IMR-90 (cell line): ENCODE data around the gene SV2C. TPM values are rescaled to one million over a fixed set of nuclear protein-coding genes. Genes with fewer than 3 reads are reported as not detected.

Experiments
- ATAC-seq: fragments of 200-7000 bp; cut with Tn5 transposase; 2 replicates; pipeline ENCODE4 v1.9.1; 2020; ENCODE audit warnings: low read depth, mild to moderate bottlenecking, moderate library complexity
- BruUV-seq: library from RNA; stranded (reverse); fragments of 400-500 nt; replicated peaks from 2 replicates; lab custom pipeline; 2021; lab: Mats Ljungman, UMichigan
- CTCF ChIA-PET: fragments of 300-600 bp; formaldehyde crosslinking; extraction: SDS; loops from one replicate; lab custom pipeline; 2021; ENCODE audit warnings: antibody characterized with exemption; lab: Yijun Ruan, JAX
- POLR2A ChIA-PET: fragments of 300-600 bp; sonication (Branson Sonifier 250); formaldehyde crosslinking; loops from one replicate; lab custom pipeline; 2022; ENCODE audit warnings: antibody characterized with exemption; ENCODE audit not compliant: unreplicated experiment; lab: Charles Lee
- DNase-seq: peaks from one replicate; pipeline ENCODE4 v3.0.0; 2013
- H2AFZ ChIP-seq: replicated peaks from 2 replicates; pipeline ENCODE3; 2013; ENCODE audit warnings: low read length, mild to moderate bottlenecking; ENCODE audit not compliant: poor library complexity
- H2AK5ac ChIP-seq: 2 replicates; pipeline ENCODE4 v1.6.1; 2013; ENCODE audit warnings: low read depth, low read length, inconsistent platforms
- H2AK9ac ChIP-seq: replicated peaks from 2 replicates; pipeline ENCODE3; 2013; ENCODE audit warnings: mild to moderate bottlenecking, low read depth, low read length, moderate library complexity; ENCODE audit not compliant: poor library complexity
- H2BK120ac ChIP-seq: 2 replicates; pipeline ENCODE4 v1.6.1; 2013; ENCODE audit warnings: low read depth, low read length, inconsistent platforms
- H2BK15ac ChIP-seq: 3 replicates; pipeline ENCODE4 v1.6.1; 2013; ENCODE audit warnings: low read depth, low read length, inconsistent platforms
- H2BK20ac ChIP-seq: 2 replicates; pipeline ENCODE4 v1.6.1; 2013; ENCODE audit warnings: low read depth, mild to moderate bottlenecking, inconsistent platforms, low read length, moderate library complexity
- H2BK5ac ChIP-seq: 2 replicates; pipeline ENCODE4 v1.6.1; 2013; ENCODE audit warnings: mild to moderate bottlenecking, low read depth, low read length, inconsistent platforms; ENCODE audit not compliant: poor library complexity, severe bottlenecking
- H3K14ac ChIP-seq: replicated peaks from 2 replicates; pipeline ENCODE4 v1.6.1; 2013; ENCODE audit warnings: low read depth, low read length, inconsistent platforms
- H3K18ac ChIP-seq: 2 replicates; pipeline ENCODE4 v1.6.1; 2013; ENCODE audit warnings: low read depth, low read length, control low read depth
- H3K23ac ChIP-seq: 2 replicates; pipeline ENCODE4 v1.6.1; 2013; ENCODE audit warnings: low read depth, low read length, inconsistent platforms
- H3K27ac ChIP-seq: 2 replicates; pipeline ENCODE4 v1.5.1; 2013; ENCODE audit warnings: mild to moderate bottlenecking, control low read depth, low read length; ENCODE audit not compliant: insufficient read depth
- H3K27me3 ChIP-seq: 2 replicates; pipeline ENCODE4 v1.6.1; 2013; ENCODE audit warnings: low read length; ENCODE audit not compliant: control insufficient read depth, insufficient read depth
- H3K36me3 ChIP-seq: 2 replicates; pipeline ENCODE4 v1.6.1; 2013; ENCODE audit warnings: low read length, mixed read lengths; ENCODE audit not compliant: control insufficient read depth, insufficient read depth
- H3K4ac ChIP-seq: 2 replicates; pipeline ENCODE4 v1.6.1; 2013; ENCODE audit warnings: low read depth, low read length, inconsistent platforms
- H3K4me1 ChIP-seq: 2 replicates; pipeline ENCODE4 v1.6.1; 2013; ENCODE audit warnings: low read length, mixed read lengths; ENCODE audit not compliant: control insufficient read depth, insufficient read depth
- H3K4me2 ChIP-seq: 2 replicates; pipeline ENCODE4 v1.6.1; 2013; ENCODE audit warnings: low read depth, mild to moderate bottlenecking, control low read depth, low read length, moderate library complexity
- H3K4me3 ChIP-seq: 2 replicates; pipeline ENCODE4 v1.5.1; 2013; ENCODE audit warnings: low read depth, mild to moderate bottlenecking, control low read depth, low read length, moderate library complexity; ENCODE audit not compliant: insufficient read depth
- H3K56ac ChIP-seq: 2 replicates; pipeline ENCODE4 v1.6.1; 2013; ENCODE audit warnings: low read length, inconsistent platforms; ENCODE audit not compliant: insufficient read depth; ENCODE audit errors: extremely low read depth
- H3K79me1 ChIP-seq, 2 experiments: 2 replicates each; pipeline ENCODE4 v1.6.1; 2013; ENCODE audit warnings: low read length in 2 of 2, inconsistent platforms in 1 of 2, low read depth in 1 of 2
- H3K9ac ChIP-seq: 2 replicates; pipeline ENCODE4 v1.6.1; 2013; ENCODE audit warnings: low read depth, low read length, control low read depth
- H3K9me1 ChIP-seq: 2 replicates; pipeline ENCODE4 v1.6.1; 2013; ENCODE audit warnings: low read length, inconsistent platforms; ENCODE audit not compliant: insufficient read depth
- H3K9me3 ChIP-seq: 2 replicates; pipeline ENCODE4 v1.6.1; 2013; ENCODE audit warnings: low read length; ENCODE audit not compliant: control insufficient read depth, insufficient read depth
- H4K20me1 ChIP-seq: 2 replicates; pipeline ENCODE4 v1.6.1; 2013; ENCODE audit warnings: low read length, inconsistent platforms; ENCODE audit not compliant: insufficient read depth
- H4K5ac ChIP-seq: 2 replicates; pipeline ENCODE4 v1.6.1; 2013; ENCODE audit warnings: mild to moderate bottlenecking, low read depth, low read length, control low read depth
- H4K8ac ChIP-seq, 2 experiments: 2 replicates each; pipeline ENCODE4 v1.6.1; 2013; ENCODE audit warnings: low read depth in 2 of 2, low read length in 2 of 2, control low read depth in 1 of 2, inconsistent platforms in 1 of 2
- H4K91ac ChIP-seq: 2 replicates; pipeline ENCODE4 v1.6.1; 2013; ENCODE audit warnings: low read depth, low read length, inconsistent platforms; ENCODE audit not compliant: insufficient read depth
- BHLHE40 ChIP-seq: fragments of 150-350 bp; IDR thresholded peaks from 2 replicates; pipeline ENCODE4 v1.6.1; 2016; ENCODE audit warnings: mild to moderate bottlenecking, low read depth, low read length
- MAZ ChIP-seq: IDR thresholded peaks from 2 replicates; pipeline ENCODE4 v1.6.1; 2012; ENCODE audit warnings: low read depth, mild to moderate bottlenecking, low read length, improper control_type of control experiment, moderate library complexity, borderline replicate concordance
- MXI1 ChIP-seq: IDR thresholded peaks from 2 replicates; pipeline ENCODE4 v1.6.1; 2012; ENCODE audit warnings: low read depth, mild to moderate bottlenecking, low read length, moderate library complexity, borderline replicate concordance
- NFE2L2 ChIP-seq: fragments of 150-350 bp; IDR thresholded peaks from 2 replicates; pipeline ENCODE4 v1.6.1; 2016; ENCODE audit warnings: low read depth, mild to moderate bottlenecking, low read length
- POLR2A ChIP-seq: IDR thresholded peaks from 2 replicates; pipeline ENCODE4 v1.6.1; 2012; ENCODE audit warnings: mild to moderate bottlenecking, low read depth, low read length
- RAD21 ChIP-seq: IDR thresholded peaks from 2 replicates; pipeline ENCODE4 v1.6.1; 2012; ENCODE audit warnings: low read length, improper control_type of control experiment
- RFX5 ChIP-seq: IDR thresholded peaks from 2 replicates; pipeline ENCODE4 v1.8.0; 2012; ENCODE audit warnings: low read depth, mild to moderate bottlenecking, low read length, moderate library complexity
- SMC3 ChIP-seq: fragments of 150-350 bp; IDR thresholded peaks from 2 replicates; pipeline ENCODE4 v1.6.1; 2016; ENCODE audit warnings: low read depth, mild to moderate bottlenecking, antibody characterized with exemption, low read length, moderate library complexity
- WGBS, 2 experiments: methylation state at CpG; one replicate each; pipeline versions ENCODE4 v1.1.5 to v1.1.7; 2013; ENCODE audit warnings: missing lambda C conversion rate in 2 of 2; ENCODE audit not compliant: insufficient read length in 1 of 2; ENCODE audit errors: extremely low coverage in 2 of 2; 5-methylcytosine and 5-hydroxymethylcytosine counted together
- dilution Hi-C: fragments of 300-500 bp; cut with HindIII; formaldehyde crosslinking; loops from one replicate; pipeline ENCODE4 v1.14.3; 2018; ENCODE audit warnings: low sequenced_read_pairs; ENCODE audit not compliant: unreplicated experiment
- in situ Hi-C: fragments of 300-500 bp; cut with MboI; formaldehyde crosslinking; loops from 3 replicates; pipeline ENCODE4 v1.14.3; 2019; ENCODE audit warnings: low sequenced_read_pairs, inconsistent platforms, mixed read lengths
- intact Hi-C: fragments of 100-400 bp; cut with micrococcal nuclease; formaldehyde crosslinking; loops from 2 replicates; pipeline ENCODE4 v1.10.0; 2022
- polyA plus RNA-seq, 3 experiments: library from polyadenylated mRNA; depleted of rRNA; stranded (reverse); fragments of >200 nt; gene quantifications; 2 replicates each; pipeline ENCODE4 v1.2.3, GENCODE V29; 2012; ENCODE audit warnings: low replicate concordance in 1 of 3
- total RNA-seq: library from RNA; depleted of rRNA; stranded (reverse); fragments of >200 nt; gene quantifications from 2 replicates; pipeline ENCODE4 v1.2.3, GENCODE V29; 2012
- TF ChIP-seq, protein P1 (sequence below): conservative IDR thresholded peaks from 2 replicates; pipeline ENCODE4 v1.5.1; 2012; ENCODE audit warnings: mild to moderate bottlenecking, low read depth, low read length, improper control_type of control experiment

SV2C gene
- total and polyA plus RNA-seq, 2 of the 4 experiments (the other 2 are of a cell fraction) = not detected

- DNase-seq = peak; percentile 48
- no TSS peak for BruUV-seq
- H2AFZ ChIP-seq = no peak overlapping the region
- no peak overlapping the region for H2BK5ac ChIP-seq
- ChIA-PET POLR2A (no interaction called here), CTCF (interaction anchor here (0.5 to 1.7 kb wide), 12 partner anchors 9 to 799 kb away, joined by 3 to 5 read pairs (median 4); no protein-coding TSS in a partner anchor)
- no peak overlapping the region for H2AK9ac ChIP-seq
- no peak overlapping the region for H3K18ac ChIP-seq
- no peak overlapping the region for H4K5ac ChIP-seq
- WGBS, 2 experiments = no CpG with 5 or more reads among the region's 6 CpGs
- no peaks in the 10 kb centered on the region for H3K79me1 ChIP-seq
- no peak overlapping the region for H2BK15ac ChIP-seq
- no peaks in the 10 kb centered on the region for H3K4me1 ChIP-seq
- H3K36me3 ChIP-seq = no peaks in the 10 kb centered on the region
- H2BK20ac ChIP-seq = no peak overlapping the region
- H3K27me3 ChIP-seq = no peaks in the 10 kb centered on the region
- intact Hi-C loops (loop anchor here (1.0 kb wide), 1 partner anchor 939 kb away; the partner anchor contains the start of gene ANKRD31), dilution Hi-C loops (no loop called here), in situ Hi-C loops (no loop called here)
- no peak overlapping the region for H3K23ac ChIP-seq
- TF ChIP-seq, protein P1, sequence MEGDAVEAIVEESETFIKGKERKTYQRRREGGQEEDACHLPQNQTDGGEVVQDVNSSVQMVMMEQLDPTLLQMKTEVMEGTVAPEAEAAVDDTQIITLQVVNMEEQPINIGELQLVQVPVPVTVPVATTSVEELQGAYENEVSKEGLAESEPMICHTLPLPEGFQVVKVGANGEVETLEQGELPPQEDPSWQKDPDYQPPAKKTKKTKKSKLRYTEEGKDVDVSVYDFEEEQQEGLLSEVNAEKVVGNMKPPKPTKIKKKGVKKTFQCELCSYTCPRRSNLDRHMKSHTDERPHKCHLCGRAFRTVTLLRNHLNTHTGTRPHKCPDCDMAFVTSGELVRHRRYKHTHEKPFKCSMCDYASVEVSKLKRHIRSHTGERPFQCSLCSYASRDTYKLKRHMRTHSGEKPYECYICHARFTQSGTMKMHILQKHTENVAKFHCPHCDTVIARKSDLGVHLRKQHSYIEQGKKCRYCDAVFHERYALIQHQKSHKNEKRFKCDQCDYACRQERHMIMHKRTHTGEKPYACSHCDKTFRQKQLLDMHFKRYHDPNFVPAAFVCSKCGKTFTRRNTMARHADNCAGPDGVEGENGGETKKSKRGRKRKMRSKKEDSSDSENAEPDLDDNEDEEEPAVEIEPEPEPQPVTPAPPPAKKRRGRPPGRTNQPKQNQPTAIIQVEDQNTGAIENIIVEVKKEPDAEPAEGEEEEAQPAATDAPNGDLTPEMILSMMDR = peak; percentile 65
- TF ChIP-seq POLR2A (no peak), MXI1 (no peak), MAZ (no peak), RAD21 (peak; percentile 57), NFE2L2 (no peak), SMC3 (peak; percentile 43), BHLHE40 (no peak), RFX5 (no peak)
- no peaks in the 10 kb centered on the region for H3K9me3 ChIP-seq
- no peak overlapping the region for H3K56ac ChIP-seq
- no peak overlapping the region for H3K9ac ChIP-seq
- no peak overlapping the region for H4K91ac ChIP-seq
- no peak overlapping the region for H4K8ac ChIP-seq
- no peak overlapping the region for H3K14ac ChIP-seq
- peak overlapping the region; percentile 15; the same call in 1 of the 2 replicates for H3K4me2 ChIP-seq
- ATAC-seq = peak; percentile 63
- H2AK5ac ChIP-seq = no peak overlapping the region
- H3K9me1 ChIP-seq = no peaks in the 10 kb centered on the region
- no peak overlapping the region for H3K4ac ChIP-seq
- no peak overlapping the region for H3K4me3 ChIP-seq
- H2BK120ac ChIP-seq = no peak overlapping the region
- no peaks in the 10 kb centered on the region for H4K20me1 ChIP-seq
- H3K27ac ChIP-seq = no peak overlapping the region
Observed at GRCh38 chr5:76175051-76175666, 92.0 kb downstream of the SV2C start.
